Hepatocyte (in vitro differentiated cells): ENCODE measurements around the gene NKX3-2. TPM values are rescaled to one million over a fixed set of nuclear protein-coding genes. Genes with fewer than 3 reads are reported as not detected.

ENCODE experiments used
- DNase-seq: peaks from one replicate; pipeline ENCODE4 v3.0.0-alpha.2; 2016; ENCODE audit warnings: low spot score
- H2AFZ ChIP-seq: fragments of 200-600 bp; sonication (generic); 2 replicates; pipeline ENCODE4 v1.6.0; 2016; ENCODE audit warnings: antibody characterized with exemption, mild to moderate bottlenecking
- H3K27ac ChIP-seq: fragments of 200-600 bp; sonication (generic); 2 replicates; pipeline ENCODE4 v1.5.1; 2016; ENCODE audit warnings: mild to moderate bottlenecking
- H3K27me3 ChIP-seq: fragments of 200-600 bp; sonication (generic); 2 replicates; pipeline ENCODE4 v1.6.1; 2016
- H3K36me3 ChIP-seq: fragments of 200-600 bp; sonication (generic); replicated peaks from 2 replicates; pipeline ENCODE4 v1.5.1; 2016; ENCODE audit warnings: low read depth; ENCODE audit not compliant: insufficient read depth
- H3K4me1 ChIP-seq: fragments of 200-600 bp; sonication (generic); 2 replicates; pipeline ENCODE4 v1.5.1; 2016; ENCODE audit warnings: mild to moderate bottlenecking, moderate library complexity; ENCODE audit not compliant: insufficient read depth
- H3K4me2 ChIP-seq: fragments of 200-600 bp; sonication (generic); 2 replicates; pipeline ENCODE4 v1.6.0; 2016
- H3K4me3 ChIP-seq: fragments of 200-600 bp; sonication (generic); 2 replicates; pipeline ENCODE4 v1.5.1; 2016; ENCODE audit warnings: mild to moderate bottlenecking
- H3K79me2 ChIP-seq: fragments of 200-600 bp; sonication (generic); 2 replicates; pipeline ENCODE4 v1.6.0; 2017; ENCODE audit warnings: mild to moderate bottlenecking
- H3K9me2 ChIP-seq: fragments of 200-600 bp; sonication (generic); replicated peaks from 2 replicates; pipeline ENCODE4 v1.6.0; 2017; ENCODE audit warnings: mild to moderate bottlenecking; ENCODE audit not compliant: insufficient read depth
- H3K9me3 ChIP-seq: fragments of 200-600 bp; sonication (generic); 2 replicates; pipeline ENCODE4 v1.5.1; 2016; ENCODE audit warnings: low read depth, mild to moderate bottlenecking
- H4K20me1 ChIP-seq: fragments of 200-600 bp; sonication (generic); 2 replicates; pipeline ENCODE4 v1.6.0; 2016; ENCODE audit warnings: mild to moderate bottlenecking; ENCODE audit not compliant: insufficient read depth, poor library complexity, severe bottlenecking
- CTCF ChIP-seq: fragments of 200-600 bp; sonication (generic); IDR thresholded peaks from 2 replicates; pipeline ENCODE4 v1.5.1; 2016; ENCODE audit warnings: antibody characterized with exemption, mild to moderate bottlenecking; ENCODE audit not compliant: poor library complexity
- EZH2 ChIP-seq: fragments of 200-600 bp; sonication (generic); IDR thresholded peaks from 2 replicates; pipeline ENCODE4 v1.6.1; 2016; ENCODE audit warnings: antibody characterized with exemption, mild to moderate bottlenecking, borderline replicate concordance
- EZH2phosphoT487 ChIP-seq: fragments of 200-600 bp; sonication (generic); IDR thresholded peaks from one replicate; pipeline ENCODE4 v1.6.1; 2018; ENCODE audit warnings: antibody characterized with exemption, mild to moderate bottlenecking, low read depth, moderate library complexity; ENCODE audit not compliant: unreplicated experiment, severe bottlenecking
- WGBS: methylation state at CpG from one replicate; pipeline ENCODE4 v1.1.6; 2016; ENCODE audit warnings: low lambda C conversion rate; ENCODE audit errors: missing lambda C conversion rate; 5-methylcytosine and 5-hydroxymethylcytosine counted together
- polyA plus RNA-seq: library from polyadenylated mRNA; unstranded; fragments of >200 nt; fragmentation: Nextera tagmentation; extraction: Ambion mirVana; gene quantifications from 2 replicates; pipeline ENCODE4 v1.2.1, GENCODE V29; 2016
- total RNA-seq: library from RNA; depleted of rRNA; stranded (reverse); fragments of >200 nt; gene quantifications from 2 replicates; pipeline ENCODE4 v1.2.3, GENCODE V29; 2014

The NKX3-2 gene
- total and polyA plus RNA-seq, 2 experiments from 2014 or later: 0.33 to 0.93 TPM

DNA sequence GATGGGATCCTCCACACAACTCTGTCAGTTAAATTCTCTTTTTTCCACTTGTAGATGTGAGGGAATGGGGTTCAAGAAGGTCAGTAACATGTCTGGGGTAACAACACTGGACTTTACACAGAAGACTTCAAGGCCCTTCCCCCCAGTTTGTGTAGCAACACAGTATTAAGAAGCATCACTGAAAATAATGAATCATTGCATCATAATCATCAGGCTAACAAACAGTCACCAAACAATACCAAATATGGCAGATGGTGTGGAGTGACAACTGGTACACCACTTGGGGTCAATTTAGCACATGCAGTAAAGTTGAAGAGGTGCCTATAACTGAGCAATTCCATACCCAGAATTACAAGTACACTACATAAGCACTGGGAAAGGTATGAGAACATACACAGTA, 44.6 kb upstream of the NKX3-2 start:
- no peak for DNase-seq
- H3K9me2 ChIP-seq: no peaks in the 10 kb centered on the region
- H3K4me2 ChIP-seq: no peak overlapping the region
- H3K4me3 ChIP-seq: no peak overlapping the region
- no peak for TF ChIP-seq EZH2
- no peak for TF ChIP-seq EZH2phosphoT487
- TF ChIP-seq CTCF: no peak
- no peaks in the 10 kb centered on the region for H3K4me1 ChIP-seq
- no peaks in the 10 kb centered on the region for H3K79me2 ChIP-seq
- no peak overlapping the region for H2AFZ ChIP-seq
- no peaks in the 10 kb centered on the region for H4K20me1 ChIP-seq
- H3K27ac ChIP-seq: no peak overlapping the region
- H3K36me3 ChIP-seq: no peaks in the 10 kb centered on the region
- no peaks in the 10 kb centered on the region for H3K9me3 ChIP-seq
- no peaks in the 10 kb centered on the region for H3K27me3 ChIP-seq

DNA sequence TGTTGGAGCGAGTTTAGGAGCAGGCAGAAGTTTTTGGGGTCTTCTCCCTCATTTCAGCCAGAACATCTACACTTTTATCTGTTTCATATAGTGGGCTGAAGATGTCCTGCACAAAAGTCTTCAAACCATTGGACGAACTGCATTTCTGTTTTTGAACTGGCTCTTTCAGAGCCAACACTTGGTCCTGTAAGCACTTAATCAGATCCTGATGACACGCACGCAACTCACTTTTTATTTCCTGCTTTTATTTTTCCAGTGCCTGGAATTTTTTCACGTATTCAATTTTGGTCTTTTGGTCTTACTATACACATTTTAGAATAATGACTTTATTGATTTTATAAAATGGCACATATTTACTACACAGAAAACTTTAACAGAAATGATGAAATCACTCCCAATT, 40.2 kb upstream of the NKX3-2 start:
- Histone ChIP-seq H3K4me1 (no peaks in the 10 kb centered on the region), H3K4me3 (no peak overlapping the region), H4K20me1 (no peaks in the 10 kb centered on the region), H3K36me3 (no peaks in the 10 kb centered on the region), H3K4me2 (no peak overlapping the region), H3K79me2 (no peaks in the 10 kb centered on the region), H3K9me3 (no peaks in the 10 kb centered on the region), H2AFZ (no peak overlapping the region), H3K9me2 (no peaks in the 10 kb centered on the region), H3K27ac (no peak overlapping the region), H3K27me3 (no peaks in the 10 kb centered on the region)
- TF ChIP-seq CTCF: no peak
- TF ChIP-seq EZH2phosphoT487: no peak
- no peak for TF ChIP-seq EZH2
- DNase-seq: no peak
- 93% methylated on average over 5 of the region's 5 CpGs for WGBS

DNA sequence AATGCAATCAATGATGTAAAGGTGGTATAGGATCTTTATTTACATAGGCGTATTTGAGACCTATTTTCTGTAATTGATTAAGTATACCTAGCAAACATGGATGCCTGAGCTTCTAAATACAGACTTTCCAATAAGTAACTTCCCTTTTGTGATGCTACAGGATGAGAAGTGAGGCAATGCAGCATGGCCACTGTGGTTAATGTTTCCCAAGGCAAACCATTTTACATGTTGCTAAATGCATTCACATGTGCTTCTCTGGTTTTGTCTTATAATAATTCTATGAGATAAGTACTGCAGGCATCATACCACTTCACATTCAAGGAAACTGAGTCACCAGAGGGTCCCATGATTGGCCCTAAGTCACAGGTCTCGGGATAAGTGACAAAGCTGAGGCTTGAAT, 35.7 kb upstream of the NKX3-2 start:
- TF ChIP-seq EZH2phosphoT487: no peak
- TF ChIP-seq EZH2: no peak
- TF ChIP-seq CTCF: no peak
- H3K9me2 ChIP-seq: no peaks in the 10 kb centered on the region
- no peak overlapping the region for H2AFZ ChIP-seq
- H3K79me2 ChIP-seq: no peaks in the 10 kb centered on the region
- DNase-seq: no peak
- no peak overlapping the region for H3K27ac ChIP-seq
- no peaks in the 10 kb centered on the region for H3K27me3 ChIP-seq
- no peaks in the 10 kb centered on the region for H3K9me3 ChIP-seq
- H4K20me1 ChIP-seq: no peaks in the 10 kb centered on the region
- no peak overlapping the region for H3K4me3 ChIP-seq
- 96% methylated on average over 2 of the region's 2 CpGs for WGBS
- H3K4me2 ChIP-seq: no peak overlapping the region
- H3K36me3 ChIP-seq: peaks cover 4% of the 10 kb centered on the region
- no peaks in the 10 kb centered on the region for H3K4me1 ChIP-seq

- Histone ChIP-seq H3K4me1 (no peaks in the 10 kb centered on the region), H3K9me3 (no peaks in the 10 kb centered on the region), H4K20me1 (no peaks in the 10 kb centered on the region), H3K4me2 (no peak overlapping the region), H2AFZ (no peak overlapping the region), H3K27ac (no peak overlapping the region), H3K4me3 (no peak overlapping the region), H3K79me2 (no peaks in the 10 kb centered on the region), H3K9me2 (no peaks in the 10 kb centered on the region), H3K36me3 (peaks cover 4% of the 10 kb centered on the region), H3K27me3 (no peaks in the 10 kb centered on the region)
- WGBS: 100% methylated on average over 3 of the region's 3 CpGs
- TF ChIP-seq CTCF: no peak
- no peak for TF ChIP-seq EZH2
- TF ChIP-seq EZH2phosphoT487: no peak
- DNase-seq: no peak
These were observed 33.4 kb upstream of the NKX3-2 start for GRCh38 chr4:13577660-13578059.
